ENCODE results near the gene DTWD2.
"Not testable (repeated sequence)": the region's sequence is repeated elsewhere in the genome, so short reads cannot be mapped to it uniquely, and the experiment has no call there.

Gene DTWD2

GRCh38 chr5:118994595-118994994, 6.2 kb upstream of the DTWD2 start:
- DNase-seq = no peak

- not testable (repeated sequence) for DNase-seq
These were observed 4.8 kb upstream of the DTWD2 start for GRCh38 chr5:118993118-118993517.

GRCh38 chr5:118992055-118992454, 3.7 kb upstream of the DTWD2 start:
- DNase-seq = not testable (repeated sequence)

- no peak for DNase-seq
These were observed 2.2 kb upstream of the DTWD2 start for GRCh38 chr5:118990582-118990981.

GRCh38 chr5:118989816-118990215, 1.5 kb upstream of the DTWD2 start:
- DNase-seq = no peak

GRCh38 chr5:118988866-118989180, 476 bp upstream of the DTWD2 start:
- DNase-seq = no peak

- no peak for DNase-seq
These were observed 3.7 kb downstream of the DTWD2 start for GRCh38 chr5:118984602-118985001.

GRCh38 chr5:118981783-118982182, 6.6 kb downstream of the DTWD2 start:
- DNase-seq = no peak

- DNase-seq = no peak
These were observed 7.9 kb downstream of the DTWD2 start for GRCh38 chr5:118980438-118980837.

GRCh38 chr5:118980017-118980416, 8.3 kb downstream of the DTWD2 start:
- DNase-seq = no peak

GRCh38 chr5:118973779-118974445, 14.4 kb downstream of the DTWD2 start:
- not testable (repeated sequence) for DNase-seq

GRCh38 chr5:118968925-118969375, 19.4 kb downstream of the DTWD2 start:
- DNase-seq = no peak

- DNase-seq = no peak
These were observed 19.9 kb downstream of the DTWD2 start for GRCh38 chr5:118968406-118968911.

- no peak for DNase-seq
These were observed 21.3 kb downstream of the DTWD2 start for GRCh38 chr5:118967059-118967508.

GRCh38 chr5:118965890-118966289, 22.5 kb downstream of the DTWD2 start:
- no peak for DNase-seq

- not testable (repeated sequence) for DNase-seq
These were observed 23.4 kb downstream of the DTWD2 start for GRCh38 chr5:118964970-118965369.

- DNase-seq = not testable (repeated sequence)
These were observed 24.0 kb downstream of the DTWD2 start for GRCh38 chr5:118964388-118964787.

GRCh38 chr5:118963169-118963568, 25.2 kb downstream of the DTWD2 start:
- DNase-seq = no peak

GRCh38 chr5:118960557-118960956, 27.8 kb downstream of the DTWD2 start:
- DNase-seq = no peak

- DNase-seq = no peak
These were observed 31.6 kb downstream of the DTWD2 start for GRCh38 chr5:118956727-118957126.

- DNase-seq = no peak
These were observed 34.7 kb downstream of the DTWD2 start for GRCh38 chr5:118953652-118954005.

GRCh38 chr5:118952992-118953651, 35.2 kb downstream of the DTWD2 start:
- no peak for DNase-seq

GRCh38 chr5:118952306-118952705, 36.0 kb downstream of the DTWD2 start:
- DNase-seq = not testable (repeated sequence)

GRCh38 chr5:118950354-118950753, 38.0 kb downstream of the DTWD2 start:
- not testable (repeated sequence) for DNase-seq

All from KG1 (cell line).